C1 segment of cervical spinal cord (tissue), 14 donors: ENCODE measurements around the gene LSG1.

ENCODE experiments used
- DNase-seq, 14 donors: peaks; one replicate each; lab custom pipeline; 2025; lab: John Stamatoyannopoulos, UW

The LSG1 gene

GRCh38 chr3:194671900-194672808 lies at the start of gene LSG1:
Gene LSG1, minus strand, starts transcription at chr3:194672191. Its CDS starts 29 bp downstream, at chr3:194672162.
- peak in 13 of 14 donors; percentile 55 to 94 (median 84) for DNase-seq

GRCh38 chr3:194720048-194720447 lies 48.1 kb upstream of the LSG1 start:
- DNase-seq = no peak

GRCh38 chr3:194718079-194718478 lies 46.1 kb upstream of the LSG1 start:
- DNase-seq = no peak

- no peak for DNase-seq
These were observed 43.2 kb upstream of the LSG1 start for GRCh38 chr3:194715022-194715800.

GRCh38 chr3:194714564-194714963 lies 42.6 kb upstream of the LSG1 start:
- no peak for DNase-seq

- no peak for DNase-seq
These were observed 42.1 kb upstream of the LSG1 start for GRCh38 chr3:194714137-194714455.

- no peak for DNase-seq
These were observed 41.5 kb upstream of the LSG1 start for GRCh38 chr3:194713299-194714136.

- no peak for DNase-seq
These were observed 39.9 kb upstream of the LSG1 start for GRCh38 chr3:194711913-194712312.

- no peak for DNase-seq
These were observed 39.3 kb upstream of the LSG1 start for GRCh38 chr3:194711286-194711685.

GRCh38 chr3:194707147-194707540 lies 35.2 kb upstream of the LSG1 start:
- DNase-seq = no peak

- no peak for DNase-seq
These were observed 33.8 kb upstream of the LSG1 start for GRCh38 chr3:194705761-194706160.

GRCh38 chr3:194705227-194705626 lies 33.2 kb upstream of the LSG1 start:
- no peak for DNase-seq

GRCh38 chr3:194702545-194702944 lies 30.6 kb upstream of the LSG1 start:
- DNase-seq = no peak

GRCh38 chr3:194696702-194697101 lies 24.7 kb upstream of the LSG1 start:
- DNase-seq = no peak

GRCh38 chr3:194691481-194692283 lies 19.7 kb upstream of the LSG1 start:
- no peak for DNase-seq

- no peak for DNase-seq
These were observed 18.7 kb upstream of the LSG1 start for GRCh38 chr3:194690501-194691372.

GRCh38 chr3:194689493-194689944 lies 17.5 kb upstream of the LSG1 start:
- DNase-seq = no peak

GRCh38 chr3:194688946-194689345 lies 17.0 kb upstream of the LSG1 start:
- DNase-seq = no peak

- DNase-seq = peak in 1 of 14 donors; percentile 42
These were observed 16.3 kb upstream of the LSG1 start for GRCh38 chr3:194688200-194688740.
